ENCODE results near the gene NR4A1.

The NR4A1 gene

GRCh38 chr12:52042706-52043385 is 8.4 kb upstream of the NR4A1 start:
- no peak for FAIRE-seq

- no peak for FAIRE-seq
These were observed 7.6 kb upstream of the NR4A1 start for GRCh38 chr12:52043386-52044212.

- FAIRE-seq, result no peak
These were observed 6.8 kb upstream of the NR4A1 start for GRCh38 chr12:52044292-52044983.

GRCh38 chr12:52045794-52046199 is 5.4 kb upstream of the NR4A1 start:
- FAIRE-seq, result no peak

- FAIRE-seq, result no peak
These were observed 4.4 kb upstream of the NR4A1 start for GRCh38 chr12:52046859-52047258.

- FAIRE-seq, result no peak
These were observed 2.0 kb upstream of the NR4A1 start for GRCh38 chr12:52049286-52049685.

GRCh38 chr12:52049688-52050087 is 1.6 kb upstream of the NR4A1 start:
- no peak for FAIRE-seq

- no peak for FAIRE-seq
These were observed 1.0 kb upstream of the NR4A1 start for GRCh38 chr12:52050116-52050757.

- FAIRE-seq, result no peak
These were observed 1.4 kb downstream of the NR4A1 start for GRCh38 chr12:52052468-52053186.

GRCh38 chr12:52053536-52054209 is 2.4 kb downstream of the NR4A1 start:
- FAIRE-seq, result no peak

GRCh38 chr12:52054231-52054832 is 3.1 kb downstream of the NR4A1 start:
- no peak for FAIRE-seq

- FAIRE-seq, result no peak
These were observed 3.8 kb downstream of the NR4A1 start for GRCh38 chr12:52054833-52055730.

GRCh38 chr12:52055731-52056711 is 4.8 kb downstream of the NR4A1 start:
- no peak for FAIRE-seq

- FAIRE-seq, result no peak
These were observed 5.8 kb downstream of the NR4A1 start for GRCh38 chr12:52056801-52057637.

GRCh38 chr12:52057638-52058576 is 6.7 kb downstream of the NR4A1 start:
- no peak for FAIRE-seq

GRCh38 chr12:52058631-52059361 is 7.6 kb downstream of the NR4A1 start:
- FAIRE-seq, result no peak
